Suprapubic skin (tissue), 2 donors: ENCODE measurements around the gene ERBB3.

Experiments used
- EP300 ChIP-seq: sonication (generic); formaldehyde crosslinking; IDR thresholded peaks from one replicate; pipeline ENCODE4 v1.6.1; 2017; ENCODE audit warnings: antibody characterized with exemption
- POLR2A ChIP-seq, 2 donors: fragments of 450-650 bp; IDR thresholded peaks; one replicate each; pipeline ENCODE4 v1.6.1; 2017; ENCODE audit warnings: antibody characterized with exemption in 2 of 2, mild to moderate bottlenecking in 2 of 2, moderate library complexity in 2 of 2

GRCh38 chr12:56104109-56104814 lies 24.3 kb downstream of the ERBB3 start, which contains the start of gene PA2G4:
- TF ChIP-seq EP300, result no peak
- peak; percentile 41 to 80 for TF ChIP-seq POLR2A (IDR thresholded peaks at IDR 0.05)
